Measurements from ENCODE around the gene MAP3K5. TPM values are rescaled to one million over a fixed set of nuclear protein-coding genes. Genes with fewer than 3 reads are reported as not detected.

MAP3K5 gene
- total and polyA plus RNA-seq, 2 of the 8 experiments (the other 6 are each of a cell fraction or from before 2014, with no cell fraction given): 0.63 to 2.6 TPM

DNA sequence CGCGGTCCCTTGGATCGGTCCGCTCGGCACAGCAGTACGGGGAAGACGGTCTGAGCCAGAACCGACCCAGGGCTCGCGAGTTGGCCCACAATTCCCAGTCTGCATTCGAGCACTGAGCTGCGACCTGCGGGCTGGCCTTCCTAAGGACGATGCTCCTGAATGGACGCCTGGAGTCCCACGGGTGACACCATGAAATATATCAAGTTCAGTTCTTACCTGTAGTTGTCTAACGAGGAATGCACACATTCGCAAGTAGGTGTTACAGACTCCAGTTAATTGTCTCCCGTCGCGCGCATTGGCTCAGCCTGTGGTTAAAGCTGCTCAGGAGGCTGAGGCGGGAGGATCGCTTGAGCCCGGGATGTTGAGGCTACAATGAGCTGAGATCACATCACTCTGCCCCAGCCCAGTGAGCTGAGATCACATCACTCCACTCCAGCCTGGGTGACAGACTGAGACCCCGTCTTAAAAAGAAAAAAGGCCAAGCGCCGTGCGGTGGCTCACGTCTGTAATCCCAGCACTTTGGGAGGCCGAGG, 30.9 kb upstream of the MAP3K5 start (continued):
- TF ChIP-seq CREB1 (IDR thresholded peaks at IDR 0.05): no peak
- TF ChIP-seq CTCF (IDR thresholded peaks at IDR 0.05; ENCODE audit: control extremely low read depth in 1 of 3, insufficient read depth in 1 of 3, low read depth in 1 of 3, low read length in 3 of 3): no peak
- TF ChIP-seq SAP30 (IDR thresholded peaks at IDR 0.05; ENCODE audit: insufficient read depth, insufficient replicate concordance, low read length): no peak
- TF ChIP-seq USF2 (IDR thresholded peaks at IDR 0.05; ENCODE audit: low read length): no peak
- TF ChIP-seq CEBPB (IDR thresholded peaks at IDR 0.05; ENCODE audit: low read depth, low read length): no peak
- no peak for TF ChIP-seq MAFK (IDR thresholded peaks at IDR 0.05; ENCODE audit: low read depth, low read length)

Data from H1 (cell line).